Urinary bladder (tissue), 2 donors: ENCODE results near the gene TTC23L. TPM values are rescaled to one million over a fixed set of nuclear protein-coding genes. Genes with fewer than 3 reads are reported as not detected.

ENCODE experiments used
- polyA plus RNA-seq: library from polyadenylated mRNA; stranded (reverse); fragments of 200-250 nt; gene quantifications from one replicate; pipeline ENCODE4 v1.2.3, GENCODE V29; 2013
- total RNA-seq: library from RNA; depleted of rRNA; stranded (reverse); fragments of >200 nt; gene quantifications from one replicate; pipeline ENCODE4 v1.2.3, GENCODE V29; 2014
- donor health status: healthy.

Gene TTC23L
- total and polyA plus RNA-seq, 2 donors: 0.37 to 1.3 TPM

Other genes starting within 250 kb of the TTC23L start
- 83.9 TPM for gene RAI14, start 182.8 kb upstream of the TTC23L start, total RNA-seq
- gene RAI14, start 182.8 kb upstream of the TTC23L start, polyA plus RNA-seq: 25.6 TPM
- 40.7 TPM for gene RAD1, start 76.3 kb downstream of the TTC23L start, total RNA-seq
- gene RAD1, start 76.3 kb downstream of the TTC23L start, polyA plus RNA-seq: 20.0 TPM
- gene BRIX1, start 76.5 kb downstream of the TTC23L start, total RNA-seq: 36.7 TPM
- 19.3 TPM for gene BRIX1, start 76.5 kb downstream of the TTC23L start, polyA plus RNA-seq
- 48.9 TPM for gene DNAJC21, start 90.4 kb downstream of the TTC23L start, total RNA-seq
- gene DNAJC21, start 90.4 kb downstream of the TTC23L start, polyA plus RNA-seq: 38.1 TPM
- not detected for gene AGXT2, start 208.8 kb downstream of the TTC23L start, total RNA-seq
- gene AGXT2, start 208.8 kb downstream of the TTC23L start, polyA plus RNA-seq: 0.05 TPM